AG04449 (cell line): Measurements from ENCODE around the gene MATN3.

Source experiments
- CTCF ChIA-PET: fragments of 350-600 bp; formaldehyde crosslinking; extraction: SDS; loops from one replicate; lab custom pipeline; 2021; ENCODE audit warnings: antibody characterized with exemption; lab: Yijun Ruan, JAX
- POLR2A ChIA-PET: fragments of 400-600, 350-600 bp; formaldehyde crosslinking; extraction: SDS; loops from one replicate; lab custom pipeline; 2020; ENCODE audit warnings: antibody characterized with exemption, inconsistent platforms; lab: Yijun Ruan, JAX
- DNase-seq: peaks from one replicate; pipeline ENCODE4 v3.0.0-alpha.2; 2010; ENCODE audit warnings: low read depth, low spot score
- H3K4me3 ChIP-seq: 2 replicates; pipeline ENCODE4 v1.5.1; 2011; ENCODE audit warnings: low read depth, mild to moderate bottlenecking, control low read depth, low read length
- CTCF ChIP-seq: IDR thresholded peaks from one replicate; pipeline ENCODE4 v1.5.1; 2011; ENCODE audit warnings: mild to moderate bottlenecking, moderate library complexity, low read length, control low read depth, inconsistent platforms; ENCODE audit not compliant: insufficient read depth; ENCODE audit errors: missing control alignments

Gene MATN3

GRCh38 chr2:19989342-19989666, 23.2 kb downstream of the MATN3 start:
- peak overlapping the region; percentile 86 for H3K4me3 ChIP-seq
- DNase-seq: no peak
- POLR2A ChIA-PET: no interaction called here
- CTCF ChIA-PET: interaction anchor here (0.9 to 2.8 kb wide), 7 partner anchors 13 to 302 kb away, joined by 3 to 19 read pairs (median 7); no protein-coding TSS in a partner anchor
- no peak for TF ChIP-seq CTCF

- ChIA-PET POLR2A (no interaction called here), CTCF (interaction anchor here (0.7 to 2.8 kb wide), 7 partner anchors 27 to 303 kb away, joined by 3 to 19 read pairs (median 7); no protein-coding TSS in a partner anchor)
- H3K4me3 ChIP-seq: no peak overlapping the region; the same call in 1 of the 2 replicates
- no peak for DNase-seq
- TF ChIP-seq CTCF: no peak
These were observed 23.9 kb downstream of the MATN3 start for GRCh38 chr2:19988600-19988999.

- no peak overlapping the region for H3K4me3 ChIP-seq
- ChIA-PET CTCF (interaction anchor here (0.7 to 2.8 kb wide), 5 partner anchors 27 to 110 kb away, joined by 3 to 19 read pairs (median 7); no protein-coding TSS in a partner anchor), POLR2A (no interaction called here)
- TF ChIP-seq CTCF: no peak
- no peak for DNase-seq
These were observed 24.5 kb downstream of the MATN3 start for GRCh38 chr2:19987936-19988335.

GRCh38 chr2:19982268-19982667, 30.2 kb downstream of the MATN3 start:
- POLR2A ChIA-PET: no interaction called here
- CTCF ChIA-PET: interaction anchor here (1.0 to 3.6 kb wide), 3 partner anchors 27 to 116 kb away, joined by 3 to 13 read pairs (median 6); no protein-coding TSS in a partner anchor
- no peak overlapping the region for H3K4me3 ChIP-seq
- DNase-seq: no peak
- TF ChIP-seq CTCF: no peak

GRCh38 chr2:19979932-19980331, 32.5 kb downstream of the MATN3 start:
- DNase-seq: no peak
- no peak overlapping the region for H3K4me3 ChIP-seq
- TF ChIP-seq CTCF: no peak
- POLR2A ChIA-PET: interaction anchor here (0.6 kb wide), 1 partner anchor 31 kb away, joined by 4 read pairs; no protein-coding TSS in a partner anchor
- CTCF ChIA-PET: interaction anchor here (0.9 to 3.6 kb wide), 2 partner anchors 31 to 35 kb away, joined by 3 to 13 read pairs; no protein-coding TSS in a partner anchor

- ChIA-PET CTCF (interaction anchor here (5.0 kb wide), 1 partner anchor 17 kb away, joined by 29 read pairs; no protein-coding TSS in a partner anchor), POLR2A (no interaction called here)
- TF ChIP-seq CTCF: no peak
- no peak overlapping the region for H3K4me3 ChIP-seq
- no peak for DNase-seq
These were observed 39.0 kb downstream of the MATN3 start for GRCh38 chr2:19973466-19973865.
